RWPE1 (cell line): ENCODE results near the gene VWA8.
"Not testable (repeated sequence)": the region's sequence is repeated elsewhere in the genome, so short reads cannot be mapped to it uniquely, and the experiment has no call there.

ENCODE experiments used
- CTCF ChIA-PET: fragments of 350-600 bp; sonication (Branson Sonifier 250); formaldehyde crosslinking; extraction: SDS; loops from one replicate; lab custom pipeline; 2021; lab: Yijun Ruan, JAX
- POLR2A ChIA-PET: fragments of 400-600 bp; formaldehyde crosslinking; extraction: SDS; loops from one replicate; lab custom pipeline; 2020; ENCODE audit warnings: antibody characterized with exemption; ENCODE audit not compliant: low non-redundant PET; lab: Yijun Ruan, JAX
- DNase-seq: peaks from one replicate; pipeline ENCODE4 v3.0.0; 2012; ENCODE audit warnings: low spot score
- H3K27ac ChIP-seq: fragments of 450-650 bp; 2 replicates; pipeline ENCODE4 v1.5.1; 2017
- CTCF ChIP-seq: fragments of 450-650 bp; conservative IDR thresholded peaks from 2 replicates; pipeline ENCODE4 v1.5.1; 2017; ENCODE audit warnings: low read depth, mild to moderate bottlenecking

The VWA8 gene

GRCh38 chr13:41641429-41641828, 319.5 kb downstream of the VWA8 start:
- no peak for DNase-seq
- POLR2A ChIA-PET, result no interaction called here
- CTCF ChIA-PET, result no interaction called here
- TF ChIP-seq CTCF, result no peak
- H3K27ac ChIP-seq, result no peak overlapping the region

- TF ChIP-seq CTCF, result no peak
- POLR2A ChIA-PET, result no interaction called here
- CTCF ChIA-PET, result interaction anchor here (0.7 kb wide), 1 partner anchor 182 kb away, joined by 3 read pairs; no protein-coding TSS in a partner anchor
- H3K27ac ChIP-seq, result no peak overlapping the region
- no peak for DNase-seq
These were observed 320.7 kb downstream of the VWA8 start for GRCh38 chr13:41639955-41640780.

- TF ChIP-seq CTCF, result no peak
- no peak for DNase-seq
- ChIA-PET CTCF (no interaction called here), POLR2A (no interaction called here)
- H3K27ac ChIP-seq, result no peak overlapping the region
These were observed 321.5 kb downstream of the VWA8 start for GRCh38 chr13:41639237-41639904.

- CTCF ChIA-PET, result no interaction called here
- TF ChIP-seq CTCF, result no peak
These were observed 323.3 kb downstream of the VWA8 start for GRCh38 chr13:41637586-41637985.

GRCh38 chr13:41637032-41637431, 323.9 kb downstream of the VWA8 start:
- DNase-seq, CTCF ChIA-PET, POLR2A ChIA-PET, H3K27ac ChIP-seq: not testable (repeated sequence)

More at GRCh38 chr13:41637586-41637985, 323.3 kb downstream of the VWA8 start:
- POLR2A ChIA-PET, result no interaction called here
- no peak overlapping the region for H3K27ac ChIP-seq
- DNase-seq, result no peak

GRCh38 chr13:41636590-41636989, 324.3 kb downstream of the VWA8 start:
- POLR2A ChIA-PET, H3K27ac ChIP-seq, DNase-seq, CTCF ChIA-PET: not testable (repeated sequence)

GRCh38 chr13:41634407-41634806, 326.5 kb downstream of the VWA8 start:
- no peak for DNase-seq
- no peak for TF ChIP-seq CTCF
- ChIA-PET POLR2A (no interaction called here), CTCF (interaction anchor here (0.6 kb wide), 1 partner anchor 581 kb away, joined by 3 read pairs; no protein-coding TSS in a partner anchor)
- no peak overlapping the region for H3K27ac ChIP-seq
